Activated naive CD8-positive, alpha-beta T cell treated with anti-CD3 and anti-CD28 coated beads, Interleukin-2, amount 10 ng/mL, durations not matched to agents 7 days and 5 days (primary cell): ENCODE results near the gene KBTBD6. TPM values are rescaled to one million over a fixed set of nuclear protein-coding genes. Genes with fewer than 3 reads are reported as not detected.
"Not testable (repeated sequence)": the region's sequence is repeated elsewhere in the genome, so short reads cannot be mapped to it uniquely, and the experiment has no call there.

ENCODE experiments used
- ATAC-seq: fragments of 150-1000 bp; cut with Tn5 transposase; one replicate; pipeline ENCODE4 v1.10.0; 2021; ENCODE audit warnings: low read depth, moderate library complexity
- POLR2A ChIA-PET: fragments of 350-600 bp; sonication (Branson Sonifier 250); formaldehyde crosslinking; loops from one replicate; lab custom pipeline; 2021; ENCODE audit warnings: antibody characterized with exemption; lab: Charles Lee
- DNase-seq: peaks from one replicate; pipeline ENCODE4 v3.0.0; 2021
- H3K27ac Mint-ChIP-seq: one replicate; pipeline ENCODE4 v1.8.0; 2022; ENCODE audit warnings: mild to moderate bottlenecking, mixed read lengths
- H3K27me3 Mint-ChIP-seq: one replicate; pipeline ENCODE4 v1.8.0; 2022; ENCODE audit warnings: mild to moderate bottlenecking, moderate library complexity, mixed read lengths
- H3K36me3 Mint-ChIP-seq: one replicate; pipeline ENCODE4 v1.8.0; 2021; ENCODE audit warnings: mild to moderate bottlenecking, mixed read lengths
- H3K4me1 Mint-ChIP-seq: one replicate; pipeline ENCODE4 v1.8.0; 2021; ENCODE audit warnings: mixed read lengths
- H3K4me3 Mint-ChIP-seq: one replicate; pipeline ENCODE4 v1.8.0; 2022; ENCODE audit warnings: mild to moderate bottlenecking, moderate library complexity, mixed read lengths
- H3K9me3 Mint-ChIP-seq: one replicate; pipeline ENCODE4 v1.8.0; 2021; ENCODE audit warnings: mixed read lengths
- total RNA-seq, 2 experiments: library from RNA; stranded (reverse); gene quantifications; one replicate each; pipeline ENCODE4 v1.2.3, GENCODE V29; 2021

The KBTBD6 gene, protein sequence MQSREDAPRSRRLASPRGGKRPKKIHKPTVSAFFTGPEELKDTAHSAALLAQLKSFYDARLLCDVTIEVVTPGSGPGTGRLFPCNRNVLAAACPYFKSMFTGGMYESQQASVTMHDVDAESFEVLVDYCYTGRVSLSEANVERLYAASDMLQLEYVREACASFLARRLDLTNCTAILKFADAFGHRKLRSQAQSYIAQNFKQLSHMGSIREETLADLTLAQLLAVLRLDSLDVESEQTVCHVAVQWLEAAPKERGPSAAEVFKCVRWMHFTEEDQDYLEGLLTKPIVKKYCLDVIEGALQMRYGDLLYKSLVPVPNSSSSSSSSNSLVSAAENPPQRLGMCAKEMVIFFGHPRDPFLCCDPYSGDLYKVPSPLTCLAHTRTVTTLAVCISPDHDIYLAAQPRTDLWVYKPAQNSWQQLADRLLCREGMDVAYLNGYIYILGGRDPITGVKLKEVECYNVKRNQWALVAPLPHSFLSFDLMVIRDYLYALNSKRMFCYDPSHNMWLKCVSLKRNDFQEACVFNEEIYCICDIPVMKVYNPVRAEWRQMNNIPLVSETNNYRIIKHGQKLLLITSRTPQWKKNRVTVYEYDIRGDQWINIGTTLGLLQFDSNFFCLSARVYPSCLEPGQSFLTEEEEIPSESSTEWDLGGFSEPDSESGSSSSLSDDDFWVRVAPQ
- 1 to 10 TPM; 6.9 TPM for total RNA-seq

DNA sequence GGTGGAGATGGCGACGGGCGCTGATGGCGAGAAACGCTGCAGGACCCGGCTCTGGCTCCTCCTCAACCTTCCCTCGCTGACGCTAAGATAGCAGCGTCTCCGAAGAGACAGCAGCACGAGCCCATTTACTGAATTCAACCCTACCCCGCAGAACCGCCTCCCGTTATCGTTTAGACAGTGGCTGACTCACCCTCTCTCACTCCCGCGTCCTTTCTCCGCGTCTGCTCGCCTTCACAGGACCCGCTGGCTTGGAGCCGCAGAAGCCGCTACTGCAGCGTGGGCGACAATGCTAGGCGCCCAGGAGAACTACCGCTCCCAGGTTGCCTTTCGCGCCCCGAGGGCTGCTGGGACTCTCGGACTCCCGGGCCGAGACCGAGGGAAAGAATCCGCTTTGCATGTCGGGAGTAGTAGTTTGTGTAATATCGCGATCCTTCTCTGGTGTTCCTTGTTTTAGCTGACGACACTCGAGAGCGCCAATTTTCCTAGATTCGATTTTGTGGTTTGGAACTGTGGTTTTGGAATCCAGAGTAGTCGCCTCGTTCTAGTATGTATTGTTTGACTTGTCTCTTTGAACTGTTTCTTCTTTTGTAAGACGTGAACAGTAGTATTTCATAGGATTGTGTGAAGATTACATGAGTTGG, at the start of gene KBTBD6:
KBTBD6 (minus strand) TSS at position 291 of the 641 bp plus-strand sequence. CDS start 291 bp downstream, outside the sequence.
- peaks cover 34% of the 10 kb centered on the region for H3K4me1 Mint-ChIP-seq
- peak within 1 kb of the TSS; percentile 98 for H3K4me3 Mint-ChIP-seq
- peak; percentile 90 for DNase-seq
- peaks cover 13% of the 10 kb centered on the region for H3K36me3 Mint-ChIP-seq
- no peaks in the 10 kb centered on the region for H3K9me3 Mint-ChIP-seq
- H3K27ac Mint-ChIP-seq = peak within 1 kb of the TSS; percentile 90
- POLR2A ChIA-PET = interaction anchor here (0.6 to 1.4 kb wide), 3 partner anchors 62 to 136 kb away, joined by 3 to 5 read pairs (median 3); partner anchors contain the start of gene KBTBD7
- H3K27me3 Mint-ChIP-seq = no peaks in the 10 kb centered on the region
- peak; percentile 99 for ATAC-seq

DNA sequence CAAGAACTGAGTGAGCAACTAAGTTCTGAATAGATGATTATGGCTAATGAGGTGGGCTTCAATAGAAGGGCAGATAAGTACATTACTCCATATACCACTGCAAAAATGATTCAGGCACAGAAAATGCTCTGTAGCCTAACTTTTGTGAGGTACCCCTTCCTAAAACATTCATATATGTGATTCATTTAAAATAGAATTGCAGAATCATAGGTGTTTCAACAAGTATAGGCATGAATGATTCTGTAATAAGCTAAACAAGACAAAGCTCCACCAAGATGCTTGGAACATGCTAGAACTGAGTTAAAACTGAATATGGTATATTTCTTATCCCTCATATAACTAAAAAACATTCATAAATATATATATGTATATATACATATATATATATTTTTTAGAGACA, 49.6 kb upstream of the KBTBD6 start:
- Mint-ChIP-seq H3K9me3 (peaks cover 4% of the 10 kb centered on the region), H3K4me1 (no peaks in the 10 kb centered on the region), H3K27me3 (no peaks in the 10 kb centered on the region), H3K36me3 (peaks cover 3% of the 10 kb centered on the region), H3K4me3 (no peak overlapping the region), H3K27ac (no peak overlapping the region)
- DNase-seq (no peak), ATAC-seq (no peak)
- POLR2A ChIA-PET = no interaction called here

DNA sequence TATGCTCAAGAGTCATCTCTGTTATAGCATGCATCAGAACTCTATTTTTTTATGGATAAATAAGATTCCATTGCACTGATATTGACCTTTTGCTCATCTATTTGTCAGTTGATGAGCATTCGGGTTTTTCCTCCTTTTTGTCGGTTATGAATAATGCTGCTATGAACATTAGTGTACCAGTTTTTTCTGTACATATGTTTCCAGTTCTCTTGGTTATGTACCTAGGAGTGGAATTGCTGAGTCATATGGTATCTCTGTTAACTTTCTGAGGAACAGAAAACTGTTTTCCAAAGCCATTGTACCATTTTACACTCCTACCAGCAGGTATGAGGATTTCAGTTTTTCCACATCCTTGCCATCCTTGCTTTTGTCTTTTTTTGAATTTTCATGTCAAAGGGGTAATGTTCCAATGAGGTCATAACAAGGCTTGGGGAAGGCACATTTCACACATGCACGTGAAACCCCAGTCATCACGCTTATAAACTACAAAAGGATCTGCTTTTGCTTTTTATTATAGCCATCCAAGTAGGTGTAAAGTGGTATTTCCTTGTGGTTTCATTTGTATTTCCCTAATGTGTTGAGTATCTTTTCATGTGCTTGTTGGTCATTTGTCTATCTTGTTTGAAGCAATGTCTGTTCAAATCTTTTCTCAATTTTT, 47.1 kb upstream of the KBTBD6 start:
- no peak overlapping the region for H3K27ac Mint-ChIP-seq

DNA sequence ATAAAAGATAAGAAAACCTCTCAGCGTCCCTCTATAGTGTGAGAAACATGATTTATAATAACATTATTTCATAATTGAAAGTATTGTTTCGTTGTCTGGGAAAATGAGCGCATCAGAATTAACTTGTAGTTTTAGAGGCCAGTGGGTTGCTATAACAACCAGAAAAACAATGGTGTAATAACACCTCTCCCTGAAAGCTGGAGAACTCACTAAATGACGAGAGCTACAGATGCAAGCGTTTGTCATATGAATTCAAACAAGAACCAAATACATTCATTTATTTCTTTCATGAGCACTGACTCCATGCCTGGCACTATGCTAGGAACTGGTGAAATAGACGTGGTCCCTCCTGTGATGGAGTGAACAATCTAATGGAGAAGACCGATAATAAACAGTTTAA, 45.4 kb upstream of the KBTBD6 start:
- Mint-ChIP-seq H3K9me3 (peaks cover 15% of the 10 kb centered on the region), H3K27ac (no peak overlapping the region), H3K27me3 (no peaks in the 10 kb centered on the region), H3K4me3 (no peak overlapping the region), H3K36me3 (peaks cover 9% of the 10 kb centered on the region), H3K4me1 (no peaks in the 10 kb centered on the region)
- POLR2A ChIA-PET = no interaction called here
- DNase-seq = no peak
- no peak for ATAC-seq

More for the DNA sequence above, 47.1 kb upstream of the KBTBD6 start:
- H3K4me1 Mint-ChIP-seq = no peaks in the 10 kb centered on the region
- DNase-seq (no peak), ATAC-seq (no peak)
- no peaks in the 10 kb centered on the region for H3K27me3 Mint-ChIP-seq
- H3K36me3 Mint-ChIP-seq = peaks cover 8% of the 10 kb centered on the region
- POLR2A ChIA-PET = no interaction called here
- no peak overlapping the region for H3K4me3 Mint-ChIP-seq
- H3K9me3 Mint-ChIP-seq = peaks cover 14% of the 10 kb centered on the region

DNA sequence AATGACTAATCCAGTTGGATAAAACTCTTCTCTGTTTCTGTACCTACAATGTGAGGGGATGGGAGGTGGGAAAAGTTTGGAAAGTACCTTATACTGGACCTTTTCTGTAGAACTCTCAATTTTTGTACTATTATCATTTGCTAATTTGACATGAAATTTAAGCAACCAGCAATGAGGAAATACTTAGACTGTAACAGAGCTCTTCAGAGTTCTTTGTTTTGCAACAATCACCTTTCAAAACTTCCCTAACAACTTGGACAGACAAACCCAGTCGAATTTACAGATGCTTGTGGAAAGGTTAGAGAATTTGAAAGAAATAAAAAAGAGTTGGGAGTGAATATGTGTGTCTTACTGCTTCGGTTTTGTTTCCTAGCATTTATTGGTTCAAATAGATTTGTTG, 45.0 kb upstream of the KBTBD6 start:
- Mint-ChIP-seq H3K4me3 (no peak overlapping the region), H3K27ac (no peak overlapping the region), H3K36me3 (peaks cover 12% of the 10 kb centered on the region), H3K9me3 (peaks cover 17% of the 10 kb centered on the region), H3K27me3 (no peaks in the 10 kb centered on the region), H3K4me1 (peaks cover 2% of the 10 kb centered on the region)
- POLR2A ChIA-PET = no interaction called here
- DNase-seq = no peak
- ATAC-seq = no peak

DNA sequence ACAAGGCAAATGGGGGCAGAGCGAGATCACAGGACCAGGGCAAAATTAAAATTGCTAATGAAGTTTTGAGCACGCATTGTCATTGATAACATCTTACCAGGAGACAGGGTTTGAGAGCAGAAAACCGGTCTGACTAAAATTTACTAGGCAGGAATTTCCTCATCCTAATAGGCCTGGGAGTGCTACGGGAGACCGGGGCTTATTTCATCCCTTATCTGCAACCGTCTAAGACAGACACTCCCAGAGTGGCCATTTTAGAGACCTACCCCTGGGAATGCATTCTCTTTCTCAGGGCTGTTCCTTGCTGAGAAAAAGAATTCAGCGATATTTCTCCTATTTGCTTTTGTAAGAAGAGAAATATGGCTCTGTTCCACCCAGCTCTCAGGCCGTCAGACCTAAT, 43.0 kb upstream of the KBTBD6 start:
- H3K4me3 Mint-ChIP-seq, POLR2A ChIA-PET, ATAC-seq, H3K4me1 Mint-ChIP-seq, H3K27ac Mint-ChIP-seq, H3K27me3 Mint-ChIP-seq, DNase-seq: not testable (repeated sequence)
- H3K9me3 Mint-ChIP-seq = peaks cover 19% of the 10 kb centered on the region
- H3K36me3 Mint-ChIP-seq = peaks cover 15% of the 10 kb centered on the region

DNA sequence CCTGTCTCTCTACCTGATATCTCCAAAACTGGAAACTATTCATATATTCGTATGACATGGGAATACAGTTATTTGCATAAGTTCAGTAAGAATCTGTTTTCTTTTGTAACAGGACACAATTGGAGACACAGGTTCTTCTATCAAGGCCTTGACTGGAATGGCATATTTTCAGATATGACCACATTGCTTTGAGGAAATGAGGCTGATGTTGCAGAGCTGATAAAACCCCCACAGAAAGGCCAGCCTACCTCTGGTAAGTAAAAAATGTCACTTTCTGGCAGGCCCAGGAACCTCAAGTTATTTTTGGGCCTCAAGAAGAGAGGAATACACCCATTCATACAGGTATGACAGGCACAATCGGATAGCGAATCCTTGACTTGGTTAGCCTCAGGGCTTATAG, 29.5 kb upstream of the KBTBD6 start:
- H3K36me3 Mint-ChIP-seq = peaks cover 8% of the 10 kb centered on the region
- no peaks in the 10 kb centered on the region for H3K27me3 Mint-ChIP-seq
- H3K4me1 Mint-ChIP-seq = peaks cover 6% of the 10 kb centered on the region
- DNase-seq (no peak), ATAC-seq (no peak)
- POLR2A ChIA-PET = interaction anchor here (0.6 kb wide), 1 partner anchor 364 kb away, joined by 3 read pairs; no protein-coding TSS in a partner anchor
- H3K4me3 Mint-ChIP-seq = no peak overlapping the region
- H3K9me3 Mint-ChIP-seq = no peaks in the 10 kb centered on the region
- H3K27ac Mint-ChIP-seq = no peak overlapping the region

DNA sequence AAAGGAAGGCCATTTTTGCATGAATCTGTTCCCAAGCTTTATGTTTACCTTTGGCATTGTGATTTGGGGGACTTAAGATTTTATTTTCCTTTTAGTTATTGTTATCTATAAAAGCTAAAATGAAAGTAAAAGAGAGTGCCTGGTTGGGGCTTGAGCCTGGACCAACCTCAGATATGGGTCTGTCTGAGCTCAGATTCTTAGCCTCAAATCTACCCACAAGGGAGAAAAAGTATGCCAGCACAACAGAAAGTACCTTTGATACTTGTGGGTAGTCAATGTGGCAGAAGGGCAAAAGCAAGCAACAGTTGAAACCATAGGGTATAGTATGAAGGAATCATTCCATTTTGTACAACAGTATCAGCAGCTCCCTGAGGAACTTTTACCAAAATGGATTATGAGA, 26.6 kb upstream of the KBTBD6 start:
- Mint-ChIP-seq H3K4me3 (no peak overlapping the region), H3K36me3 (peaks cover 8% of the 10 kb centered on the region), H3K27me3 (no peaks in the 10 kb centered on the region), H3K27ac (no peak overlapping the region), H3K9me3 (no peaks in the 10 kb centered on the region), H3K4me1 (peaks cover 6% of the 10 kb centered on the region)
- DNase-seq (no peak), ATAC-seq (peak; percentile 45)
- POLR2A ChIA-PET = no interaction called here

DNA sequence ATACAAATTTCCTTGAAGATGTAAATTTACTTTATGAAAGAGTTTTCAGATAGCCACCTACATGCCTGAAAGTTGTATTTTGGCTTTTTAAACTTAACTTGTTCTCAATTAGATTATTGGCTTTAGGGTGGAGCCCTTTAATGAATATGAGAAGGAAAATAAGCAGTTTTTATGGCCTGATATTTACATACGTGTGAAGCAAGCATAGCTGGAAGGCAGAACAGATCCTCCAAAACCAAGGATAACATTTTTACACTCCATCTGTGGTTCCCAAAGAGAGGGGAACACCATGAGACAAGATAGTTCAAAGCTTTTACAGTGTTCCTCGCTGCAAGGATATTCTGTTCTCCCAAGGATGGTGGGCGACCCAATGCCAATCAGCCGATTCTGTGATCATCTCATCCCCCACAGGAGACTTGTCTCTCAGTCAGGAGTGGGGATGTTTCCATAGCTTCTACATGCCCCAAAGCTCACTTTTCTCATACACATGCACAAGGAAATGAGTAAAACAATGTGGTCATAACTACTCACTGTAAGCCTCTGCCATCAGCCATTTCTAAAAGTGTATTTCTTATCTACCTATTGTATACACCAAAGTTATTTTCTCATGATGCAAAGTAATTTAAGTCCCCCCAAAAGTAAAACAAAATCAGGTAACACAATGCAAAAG, 24.6 kb upstream of the KBTBD6 start:
- ATAC-seq = no peak
- no peak overlapping the region for H3K27ac Mint-ChIP-seq
- peaks cover 4% of the 10 kb centered on the region for H3K36me3 Mint-ChIP-seq
- DNase-seq = no peak
- POLR2A ChIA-PET = no interaction called here
- H3K27me3 Mint-ChIP-seq = no peaks in the 10 kb centered on the region
- peaks cover 4% of the 10 kb centered on the region for H3K9me3 Mint-ChIP-seq
- peaks cover 6% of the 10 kb centered on the region for H3K4me1 Mint-ChIP-seq
- no peak overlapping the region for H3K4me3 Mint-ChIP-seq

DNA sequence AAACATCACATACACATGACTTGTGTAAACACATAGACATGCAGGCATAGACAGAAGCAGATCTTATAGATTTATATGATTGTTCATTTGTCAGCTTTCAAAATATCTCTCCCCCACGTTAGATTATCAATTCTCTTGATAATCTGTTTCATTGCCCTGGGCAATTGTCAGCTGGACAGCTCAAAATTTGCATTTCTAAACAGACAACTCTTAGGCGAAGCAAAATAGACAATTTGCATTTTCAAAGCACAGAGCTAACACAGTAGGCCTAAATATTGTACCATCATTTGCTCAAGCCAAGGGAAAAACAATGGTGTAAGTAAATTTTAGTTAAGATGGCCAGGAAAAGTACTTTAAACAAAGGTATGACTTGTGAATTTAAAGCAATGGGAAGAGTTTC, 24.0 kb upstream of the KBTBD6 start:
- Mint-ChIP-seq H3K9me3 (peaks cover 10% of the 10 kb centered on the region), H3K4me1 (peaks cover 6% of the 10 kb centered on the region)
- POLR2A ChIA-PET = no interaction called here

DNA sequence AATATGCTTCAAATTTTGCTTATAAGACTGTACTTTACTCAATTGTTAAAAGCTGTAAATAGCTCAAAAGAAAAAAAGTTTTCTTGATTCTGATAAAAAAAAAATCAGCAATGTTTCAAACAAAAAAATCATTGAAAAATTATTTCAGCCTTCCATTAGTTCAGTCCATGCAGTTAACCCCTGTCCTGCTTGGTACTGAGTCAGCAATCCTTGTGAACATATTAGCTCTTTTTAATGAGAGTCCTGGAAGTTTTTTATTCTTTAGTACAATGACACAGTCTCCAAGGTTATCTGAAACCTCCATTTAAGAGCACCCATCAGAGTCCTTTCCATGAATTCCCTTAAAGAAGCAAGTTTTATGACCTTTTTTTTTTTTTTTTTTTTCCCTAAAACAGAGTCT, 21.4 kb upstream of the KBTBD6 start:
- no peak for ATAC-seq
- Mint-ChIP-seq H3K27me3 (no peaks in the 10 kb centered on the region), H3K9me3 (peaks cover 32% of the 10 kb centered on the region), H3K36me3 (peaks cover 22% of the 10 kb centered on the region), H3K4me1 (peaks cover 5% of the 10 kb centered on the region), H3K4me3 (no peak overlapping the region), H3K27ac (no peak overlapping the region)
- POLR2A ChIA-PET = interaction anchor here (0.7 kb wide), 1 partner anchor 68 kb away, joined by 6 read pairs; no protein-coding TSS in a partner anchor
- DNase-seq = no peak

More for the DNA sequence above, 24.0 kb upstream of the KBTBD6 start:
- Mint-ChIP-seq H3K4me3 (no peak overlapping the region), H3K36me3 (peaks cover 9% of the 10 kb centered on the region), H3K27ac (no peak overlapping the region), H3K27me3 (no peaks in the 10 kb centered on the region)
- ATAC-seq = no peak
- DNase-seq = no peak

DNA sequence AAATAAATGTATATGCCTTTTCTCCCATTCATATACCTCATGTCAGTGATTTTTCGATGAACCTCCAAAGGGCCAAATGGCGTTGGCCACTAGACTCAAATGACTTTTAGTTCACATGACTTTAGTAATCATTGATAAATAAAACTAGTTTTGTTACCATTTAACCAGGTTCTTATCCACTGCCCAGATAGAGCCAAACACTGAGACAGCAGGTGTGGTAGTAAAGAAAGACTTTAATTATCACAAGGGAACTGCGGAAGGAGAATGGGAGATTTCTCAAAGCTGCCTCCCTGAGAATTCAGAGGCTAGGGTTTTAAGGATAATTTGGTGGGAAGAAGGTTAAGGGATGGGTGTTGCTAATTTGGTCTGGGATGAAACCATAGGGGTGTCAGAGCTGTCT, 19.4 kb upstream of the KBTBD6 start:
- H3K4me3 Mint-ChIP-seq = no peak overlapping the region
- no peak for DNase-seq
- H3K27ac Mint-ChIP-seq = no peak overlapping the region
- no peak for ATAC-seq
- H3K36me3 Mint-ChIP-seq = peaks cover 35% of the 10 kb centered on the region
- H3K9me3 Mint-ChIP-seq = peaks cover 46% of the 10 kb centered on the region
- no peaks in the 10 kb centered on the region for H3K27me3 Mint-ChIP-seq
- POLR2A ChIA-PET = interaction anchor here (0.6 kb wide), 1 partner anchor 62 kb away, joined by 4 read pairs; no protein-coding TSS in a partner anchor
- H3K4me1 Mint-ChIP-seq = no peaks in the 10 kb centered on the region
